Neural cell (in vitro differentiated cells): ENCODE results near the gene MVD. TPM values are rescaled to one million over a fixed set of nuclear protein-coding genes. Genes with fewer than 3 reads are reported as not detected.

ENCODE experiments used
- H2AFZ ChIP-seq: fragments of 200-600, 300-800 bp; sonication (generic), shearing (Covaris generic); 2 replicates; pipeline ENCODE4 v1.6.0; 2014; ENCODE audit warnings: low read depth, mild to moderate bottlenecking, antibody characterized with exemption, low read length, moderate library complexity
- H3F3A ChIP-seq: fragments of 200-600 bp; shearing (Covaris generic); 2 replicates; pipeline ENCODE4 v1.6.1; 2016; ENCODE audit warnings: mild to moderate bottlenecking, moderate library complexity, mixed read lengths, antibody characterized with exemption, low read length; ENCODE audit not compliant: insufficient read depth, poor library complexity, severe bottlenecking
- H3K27ac ChIP-seq: fragments of 200-600, 300-800 bp; sonication (generic), shearing (Covaris generic); 2 replicates; pipeline ENCODE4 v1.5.1; 2014; ENCODE audit warnings: mild to moderate bottlenecking, low read length, moderate library complexity
- H3K27me3 ChIP-seq: fragments of 300-800, 200-600 bp; sonication (generic), shearing (Covaris generic); 2 replicates; pipeline ENCODE4 v1.6.0; 2014; ENCODE audit warnings: mild to moderate bottlenecking, low read depth, low read length, moderate library complexity; ENCODE audit not compliant: insufficient read depth
- H3K36me3 ChIP-seq: fragments of 300-800, 200-600 bp; sonication (generic), shearing (Covaris generic); 2 replicates; pipeline ENCODE4 v1.5.1; 2014; ENCODE audit warnings: mild to moderate bottlenecking, antibody characterized with exemption, low read length, moderate library complexity; ENCODE audit not compliant: insufficient read depth
- H3K4me2 ChIP-seq: fragments of 300-800, 200-600 bp; sonication (generic), shearing (Covaris generic); 2 replicates; pipeline ENCODE4 v1.6.0; 2014; ENCODE audit warnings: mild to moderate bottlenecking, low read length
- H3K4me3 ChIP-seq: fragments of 300-800, 200-600 bp; sonication (generic), shearing (Covaris generic); 2 replicates; pipeline ENCODE4 v1.5.1; 2014; ENCODE audit warnings: mild to moderate bottlenecking, low read length, moderate library complexity
- H3K79me2 ChIP-seq: fragments of 200-600 bp; shearing (Covaris generic); replicated peaks from 2 replicates; pipeline ENCODE4 v1.6.0; 2014; ENCODE audit warnings: mild to moderate bottlenecking, low read length, moderate library complexity; ENCODE audit not compliant: insufficient read depth
- H3K9ac ChIP-seq: fragments of 300-800, 200-600 bp; sonication (generic), shearing (Covaris generic); 2 replicates; pipeline ENCODE4 v1.6.1; 2016; ENCODE audit warnings: mild to moderate bottlenecking, low read length, mixed read lengths
- H3K9me2 ChIP-seq: fragments of 200-600 bp; shearing (Covaris generic); 2 replicates; pipeline ENCODE4 v1.6.1; 2016; ENCODE audit warnings: mild to moderate bottlenecking, low read length, mixed read lengths; ENCODE audit not compliant: insufficient read depth
- H3K9me3 ChIP-seq: fragments of 200-600, 300-800 bp; sonication (generic), shearing (Covaris generic); 2 replicates; pipeline ENCODE4 v1.6.1; 2016; ENCODE audit warnings: mild to moderate bottlenecking, mixed run types, low read length, moderate library complexity, mixed read lengths
- H4K20me1 ChIP-seq: fragments of 200-600 bp; shearing (Covaris generic); 2 replicates; pipeline ENCODE4 v1.6.1; 2016; ENCODE audit warnings: mild to moderate bottlenecking, mixed run types; ENCODE audit not compliant: insufficient read depth
- EP300 ChIP-seq: fragments of 450-650 bp; conservative IDR thresholded peaks from 2 replicates; pipeline ENCODE4 v1.6.1; 2014; ENCODE audit warnings: antibody characterized with exemption, mild to moderate bottlenecking, moderate library complexity; ENCODE audit not compliant: poor library complexity, severe bottlenecking
- EZH2 ChIP-seq: fragments of 200-600, 300-800 bp; shearing (Covaris generic), sonication (generic); IDR thresholded peaks from 2 replicates; pipeline ENCODE4 v1.6.1; 2014; ENCODE audit warnings: antibody characterized with exemption, low read length, borderline replicate concordance, mild to moderate bottlenecking; ENCODE audit not compliant: insufficient read depth, poor library complexity, severe bottlenecking
- MXI1 ChIP-seq: fragments of 450-650 bp; conservative IDR thresholded peaks from 2 replicates; pipeline ENCODE4 v1.6.1; 2014; ENCODE audit warnings: antibody characterized with exemption, mild to moderate bottlenecking; ENCODE audit not compliant: poor library complexity, severe bottlenecking
- POLR2AphosphoS5 ChIP-seq: IDR thresholded peaks from 2 replicates; pipeline ENCODE4 v1.6.1; 2012
- RAD21 ChIP-seq: fragments of 450-650 bp; conservative IDR thresholded peaks from 2 replicates; pipeline ENCODE4 v1.6.1; 2014; ENCODE audit warnings: antibody characterized with exemption, mild to moderate bottlenecking, moderate library complexity
- SMC3 ChIP-seq: fragments of 450-650 bp; conservative IDR thresholded peaks from 2 replicates; pipeline ENCODE4 v1.6.1; 2014; ENCODE audit warnings: antibody characterized with exemption, mild to moderate bottlenecking, moderate library complexity; ENCODE audit not compliant: poor library complexity
- TAF1 ChIP-seq: IDR thresholded peaks from 2 replicates; pipeline ENCODE4 v1.6.1; 2012; ENCODE audit warnings: low read depth
- polyA plus RNA-seq: library from polyadenylated mRNA; depleted of rRNA; stranded (reverse); fragments of >200 nt; gene quantifications from 2 replicates; pipeline ENCODE4 v1.2.3, GENCODE V29; 2014
- TF ChIP-seq, protein P1 (sequence below): fragments of 450-650 bp; IDR thresholded peaks from 2 replicates; pipeline ENCODE4 v1.5.1; 2014; ENCODE audit warnings: antibody characterized with exemption, mild to moderate bottlenecking, moderate library complexity; ENCODE audit not compliant: poor library complexity, severe bottlenecking
- TF ChIP-seq, protein P2 (sequence below): IDR thresholded peaks from 2 replicates; pipeline ENCODE4 v1.6.1; 2012; ENCODE audit warnings: borderline replicate concordance

Gene MVD
- polyA plus RNA-seq, 1 donor from 2014 or later, result 232 TPM

DNA sequence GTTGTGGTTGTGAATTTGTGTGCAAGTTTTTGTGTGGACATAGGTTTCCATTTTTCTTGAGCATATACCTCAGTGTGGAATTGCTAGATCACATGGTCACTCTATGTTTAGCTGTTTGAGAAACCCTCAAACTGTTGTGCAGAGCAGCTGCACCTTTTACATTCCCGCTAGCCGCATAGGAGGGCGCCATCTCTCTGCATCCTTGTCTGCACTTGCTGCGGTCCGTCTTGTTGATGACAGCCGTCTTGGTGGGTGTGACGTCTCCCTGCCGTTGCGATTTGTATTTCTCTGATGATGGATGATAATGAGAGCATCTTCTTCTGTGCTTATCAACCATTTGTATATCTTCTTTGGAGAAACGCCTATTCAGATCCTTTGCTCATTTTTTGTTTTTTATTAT, 49.6 kb downstream of the MVD start:
- Histone ChIP-seq H4K20me1 (no peaks in the 10 kb centered on the region), H3K9ac (no peak overlapping the region), H3K9me3 (no peaks in the 10 kb centered on the region)

DNA sequence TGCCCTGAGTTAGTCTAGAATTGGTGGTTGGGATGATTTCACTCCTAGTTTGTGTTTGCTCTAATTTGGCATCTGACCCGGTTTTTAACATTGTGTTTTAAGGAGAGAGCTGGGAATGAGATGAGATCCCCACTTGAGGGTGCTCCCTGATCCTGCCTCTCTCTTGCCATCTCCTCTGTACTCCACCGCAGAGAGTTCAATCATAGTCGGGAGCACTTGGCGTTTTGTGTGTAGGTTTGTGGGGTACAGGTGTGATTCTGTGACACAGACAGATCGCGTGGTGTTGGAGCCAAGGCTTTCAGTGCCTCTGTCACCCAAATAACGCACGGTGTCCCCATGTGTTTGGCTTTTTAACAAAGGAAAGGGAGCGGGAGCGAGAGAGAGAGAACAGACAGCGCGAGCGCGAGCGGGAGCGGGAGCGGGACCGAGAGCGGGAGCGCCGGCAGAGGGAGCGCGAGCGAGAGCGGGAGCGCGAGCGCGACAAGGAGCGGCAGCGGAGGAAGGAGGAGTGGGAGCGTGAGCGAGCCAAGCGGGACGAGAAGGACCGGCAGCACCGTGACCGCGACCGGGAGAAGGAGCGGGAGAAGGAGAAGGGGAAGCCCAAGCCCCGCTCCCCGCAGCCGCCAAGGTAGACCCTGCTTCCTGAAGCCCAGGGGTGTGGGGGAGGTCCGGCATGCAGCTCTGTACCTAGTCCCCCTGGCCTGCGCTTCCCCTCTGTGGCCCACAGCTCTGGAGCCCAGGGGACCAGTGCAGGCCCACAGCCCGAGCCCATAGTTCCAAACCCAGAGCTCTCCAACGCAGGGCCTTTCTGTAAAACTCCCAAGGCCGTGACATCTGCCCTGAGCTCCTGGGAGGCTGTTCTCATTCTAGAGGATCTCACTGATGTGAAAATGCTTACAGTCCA, 51.7 kb downstream of the MVD start:
- no peaks in the 10 kb centered on the region for H3K79me2 ChIP-seq
- peak overlapping the region; percentile 16 for H3K27ac ChIP-seq
- H3K9ac ChIP-seq, result peak overlapping the region; percentile 38
- TF ChIP-seq EZH2 (no peak), SMC3 (peak; percentile 60), EP300 (peak; percentile 44), MXI1 (peak; percentile 26), TAF1 (no peak), POLR2AphosphoS5 (peak; percentile 48), RAD21 (peak; percentile 38)
- TF ChIP-seq, protein P1, sequence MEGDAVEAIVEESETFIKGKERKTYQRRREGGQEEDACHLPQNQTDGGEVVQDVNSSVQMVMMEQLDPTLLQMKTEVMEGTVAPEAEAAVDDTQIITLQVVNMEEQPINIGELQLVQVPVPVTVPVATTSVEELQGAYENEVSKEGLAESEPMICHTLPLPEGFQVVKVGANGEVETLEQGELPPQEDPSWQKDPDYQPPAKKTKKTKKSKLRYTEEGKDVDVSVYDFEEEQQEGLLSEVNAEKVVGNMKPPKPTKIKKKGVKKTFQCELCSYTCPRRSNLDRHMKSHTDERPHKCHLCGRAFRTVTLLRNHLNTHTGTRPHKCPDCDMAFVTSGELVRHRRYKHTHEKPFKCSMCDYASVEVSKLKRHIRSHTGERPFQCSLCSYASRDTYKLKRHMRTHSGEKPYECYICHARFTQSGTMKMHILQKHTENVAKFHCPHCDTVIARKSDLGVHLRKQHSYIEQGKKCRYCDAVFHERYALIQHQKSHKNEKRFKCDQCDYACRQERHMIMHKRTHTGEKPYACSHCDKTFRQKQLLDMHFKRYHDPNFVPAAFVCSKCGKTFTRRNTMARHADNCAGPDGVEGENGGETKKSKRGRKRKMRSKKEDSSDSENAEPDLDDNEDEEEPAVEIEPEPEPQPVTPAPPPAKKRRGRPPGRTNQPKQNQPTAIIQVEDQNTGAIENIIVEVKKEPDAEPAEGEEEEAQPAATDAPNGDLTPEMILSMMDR, result peak; percentile 51
- TF ChIP-seq, protein P2, sequence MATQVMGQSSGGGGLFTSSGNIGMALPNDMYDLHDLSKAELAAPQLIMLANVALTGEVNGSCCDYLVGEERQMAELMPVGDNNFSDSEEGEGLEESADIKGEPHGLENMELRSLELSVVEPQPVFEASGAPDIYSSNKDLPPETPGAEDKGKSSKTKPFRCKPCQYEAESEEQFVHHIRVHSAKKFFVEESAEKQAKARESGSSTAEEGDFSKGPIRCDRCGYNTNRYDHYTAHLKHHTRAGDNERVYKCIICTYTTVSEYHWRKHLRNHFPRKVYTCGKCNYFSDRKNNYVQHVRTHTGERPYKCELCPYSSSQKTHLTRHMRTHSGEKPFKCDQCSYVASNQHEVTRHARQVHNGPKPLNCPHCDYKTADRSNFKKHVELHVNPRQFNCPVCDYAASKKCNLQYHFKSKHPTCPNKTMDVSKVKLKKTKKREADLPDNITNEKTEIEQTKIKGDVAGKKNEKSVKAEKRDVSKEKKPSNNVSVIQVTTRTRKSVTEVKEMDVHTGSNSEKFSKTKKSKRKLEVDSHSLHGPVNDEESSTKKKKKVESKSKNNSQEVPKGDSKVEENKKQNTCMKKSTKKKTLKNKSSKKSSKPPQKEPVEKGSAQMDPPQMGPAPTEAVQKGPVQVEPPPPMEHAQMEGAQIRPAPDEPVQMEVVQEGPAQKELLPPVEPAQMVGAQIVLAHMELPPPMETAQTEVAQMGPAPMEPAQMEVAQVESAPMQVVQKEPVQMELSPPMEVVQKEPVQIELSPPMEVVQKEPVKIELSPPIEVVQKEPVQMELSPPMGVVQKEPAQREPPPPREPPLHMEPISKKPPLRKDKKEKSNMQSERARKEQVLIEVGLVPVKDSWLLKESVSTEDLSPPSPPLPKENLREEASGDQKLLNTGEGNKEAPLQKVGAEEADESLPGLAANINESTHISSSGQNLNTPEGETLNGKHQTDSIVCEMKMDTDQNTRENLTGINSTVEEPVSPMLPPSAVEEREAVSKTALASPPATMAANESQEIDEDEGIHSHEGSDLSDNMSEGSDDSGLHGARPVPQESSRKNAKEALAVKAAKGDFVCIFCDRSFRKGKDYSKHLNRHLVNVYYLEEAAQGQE, result no peak
- no peak overlapping the region for H2AFZ ChIP-seq
- no peaks in the 10 kb centered on the region for H3F3A ChIP-seq
- no peak overlapping the region for H3K4me2 ChIP-seq
- no peaks in the 10 kb centered on the region for H3K9me3 ChIP-seq
- peak overlapping the region; percentile 54 for H3K4me3 ChIP-seq
- no peaks in the 10 kb centered on the region for H3K27me3 ChIP-seq
- H4K20me1 ChIP-seq, result no peaks in the 10 kb centered on the region
- H3K36me3 ChIP-seq, result no peaks in the 10 kb centered on the region
- no peaks in the 10 kb centered on the region for H3K9me2 ChIP-seq

More for the DNA sequence above, 49.6 kb downstream of the MVD start:
- Histone ChIP-seq H3F3A (no peaks in the 10 kb centered on the region), H3K27ac (no peak overlapping the region), H3K4me3 (no peak overlapping the region), H3K79me2 (no peaks in the 10 kb centered on the region), H3K4me2 (no peak overlapping the region), H3K9me2 (no peaks in the 10 kb centered on the region), H2AFZ (no peak overlapping the region), H3K36me3 (no peaks in the 10 kb centered on the region), H3K27me3 (no peaks in the 10 kb centered on the region)
- no peak for TF ChIP-seq EZH2
- no peak for TF ChIP-seq MXI1
- TF ChIP-seq EP300, result no peak
